Measurements from ENCODE around the gene BHLHA15. TPM values are rescaled to one million over a fixed set of nuclear protein-coding genes. Genes with fewer than 3 reads are reported as not detected.

Gene BHLHA15
- total RNA-seq = not detected

DNA sequence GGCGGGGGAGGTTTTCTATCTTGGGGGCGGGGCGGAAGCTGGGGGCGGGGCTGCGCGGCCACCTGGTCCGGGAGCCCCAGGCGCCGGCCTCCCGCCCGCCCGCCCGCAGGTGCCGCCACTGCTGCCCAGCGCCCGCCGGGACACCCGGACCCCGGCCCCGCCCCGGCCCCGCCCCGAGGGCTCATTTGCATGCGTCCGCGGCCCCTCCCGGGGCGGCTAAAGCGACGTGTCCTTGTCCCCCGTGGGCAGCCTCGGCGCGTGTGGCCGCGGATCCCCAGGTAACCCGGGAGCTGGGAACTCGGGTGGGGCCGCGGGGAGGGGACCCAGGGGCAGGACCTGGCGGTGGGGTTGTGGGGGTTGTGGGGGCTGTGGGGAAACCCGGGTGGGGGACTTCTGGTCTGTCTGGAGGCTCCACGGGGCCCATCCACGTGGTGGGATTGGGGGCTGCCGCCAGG is at the start of gene BHLHA15:
Gene BHLHA15, plus strand, starts transcription at position 219 of the 455 bp plus-strand sequence. CDS start 871 bp downstream, outside the sequence.
- Histone ChIP-seq H3K36me3 (peaks cover 4% of the 10 kb centered on the region), H3K27me3 (replicated peaks; ENCODE audit: insufficient read depth) (no peaks in the 10 kb centered on the region), H3K9me3 (no peaks in the 10 kb centered on the region), H3K4me3 (peak within 1 kb of the TSS; percentile 69), H3K4me1 (ENCODE audit: control insufficient read depth in 1 of 2, low read depth in 2 of 2) (no peaks in the 10 kb centered on the region), H3K27ac (no peak within 1 kb of the TSS)
- TF ChIP-seq, protein P1, sequence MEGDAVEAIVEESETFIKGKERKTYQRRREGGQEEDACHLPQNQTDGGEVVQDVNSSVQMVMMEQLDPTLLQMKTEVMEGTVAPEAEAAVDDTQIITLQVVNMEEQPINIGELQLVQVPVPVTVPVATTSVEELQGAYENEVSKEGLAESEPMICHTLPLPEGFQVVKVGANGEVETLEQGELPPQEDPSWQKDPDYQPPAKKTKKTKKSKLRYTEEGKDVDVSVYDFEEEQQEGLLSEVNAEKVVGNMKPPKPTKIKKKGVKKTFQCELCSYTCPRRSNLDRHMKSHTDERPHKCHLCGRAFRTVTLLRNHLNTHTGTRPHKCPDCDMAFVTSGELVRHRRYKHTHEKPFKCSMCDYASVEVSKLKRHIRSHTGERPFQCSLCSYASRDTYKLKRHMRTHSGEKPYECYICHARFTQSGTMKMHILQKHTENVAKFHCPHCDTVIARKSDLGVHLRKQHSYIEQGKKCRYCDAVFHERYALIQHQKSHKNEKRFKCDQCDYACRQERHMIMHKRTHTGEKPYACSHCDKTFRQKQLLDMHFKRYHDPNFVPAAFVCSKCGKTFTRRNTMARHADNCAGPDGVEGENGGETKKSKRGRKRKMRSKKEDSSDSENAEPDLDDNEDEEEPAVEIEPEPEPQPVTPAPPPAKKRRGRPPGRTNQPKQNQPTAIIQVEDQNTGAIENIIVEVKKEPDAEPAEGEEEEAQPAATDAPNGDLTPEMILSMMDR (IDR thresholded peaks at IDR 0.05) = no peak
- ATAC-seq (ENCODE audit: insufficient number of reproducible peaks, low FRiP score, low read depth) (no peak), DNase-seq (ENCODE audit: low spot score) (no peak)

DNA sequence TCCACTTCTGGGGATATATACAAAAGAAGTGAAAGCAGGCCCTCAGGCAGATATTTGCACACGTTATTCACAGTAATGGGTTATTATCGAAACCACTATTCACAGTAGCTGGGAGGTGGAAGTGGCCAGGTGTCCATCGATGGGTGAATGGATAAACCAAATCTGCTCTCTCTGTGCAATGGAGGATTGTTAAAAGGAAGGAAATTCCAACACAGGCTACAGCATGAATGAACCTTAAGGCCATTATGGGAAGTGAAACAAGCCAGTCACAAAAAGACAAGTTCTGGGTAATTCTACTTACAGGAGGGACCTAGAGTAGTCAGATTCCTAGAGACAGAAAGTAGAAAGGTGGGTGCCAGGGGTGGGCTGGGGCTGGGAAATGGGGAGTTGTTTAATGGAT is 48.5 kb upstream of the BHLHA15 start:
- ATAC-seq (ENCODE audit: insufficient number of reproducible peaks, low FRiP score, low read depth) (no peak), DNase-seq (ENCODE audit: low spot score) (no peak)
- H3K4me1 ChIP-seq (ENCODE audit: control insufficient read depth in 1 of 2, low read depth in 2 of 2) = peaks cover 0 to 6% of the 10 kb centered on the region in 2 donors
- TF ChIP-seq, protein P1 (IDR thresholded peaks at IDR 0.05) = no peak
- peaks cover 6% of the 10 kb centered on the region for H3K36me3 ChIP-seq
- H3K27ac ChIP-seq = no peak overlapping the region
- H3K27me3 ChIP-seq (replicated peaks; ENCODE audit: insufficient read depth) = no peaks in the 10 kb centered on the region
- H3K9me3 ChIP-seq = no peaks in the 10 kb centered on the region
- H3K4me3 ChIP-seq = no peak overlapping the region

DNA sequence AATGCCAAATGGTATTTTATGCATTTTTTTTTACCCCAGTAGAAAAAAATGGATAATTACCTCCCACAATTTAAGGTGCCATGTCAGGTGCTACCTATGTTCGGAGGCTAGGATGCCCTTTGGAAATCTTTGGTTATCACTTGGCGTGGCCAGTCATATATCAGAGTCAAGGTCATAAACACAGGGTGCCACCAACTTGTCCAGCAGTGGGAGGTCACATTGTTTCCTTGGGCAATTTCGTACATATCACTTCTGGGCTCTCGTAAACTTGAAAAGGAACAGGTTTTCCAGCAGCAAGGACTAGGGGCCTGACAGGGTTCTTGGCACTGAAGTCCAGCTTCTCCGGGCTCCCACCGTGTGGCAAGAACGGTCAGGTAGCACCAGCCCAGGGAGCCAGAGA is 48.0 kb upstream of the BHLHA15 start:
- Histone ChIP-seq H3K4me1 (ENCODE audit: control insufficient read depth in 1 of 2, low read depth in 2 of 2) (peaks cover 0 to 6% of the 10 kb centered on the region in 2 donors), H3K4me3 (no peak overlapping the region), H3K36me3 (peaks cover 4% of the 10 kb centered on the region), H3K27ac (peak overlapping the region in 1 of 2 donors; percentile 14), H3K27me3 (replicated peaks; ENCODE audit: insufficient read depth) (no peaks in the 10 kb centered on the region), H3K9me3 (no peaks in the 10 kb centered on the region)
- DNase-seq (ENCODE audit: low spot score) = no peak
- ATAC-seq (ENCODE audit: insufficient number of reproducible peaks, low FRiP score, low read depth) = no peak
- TF ChIP-seq, protein P1 (IDR thresholded peaks at IDR 0.05) = no peak

DNA sequence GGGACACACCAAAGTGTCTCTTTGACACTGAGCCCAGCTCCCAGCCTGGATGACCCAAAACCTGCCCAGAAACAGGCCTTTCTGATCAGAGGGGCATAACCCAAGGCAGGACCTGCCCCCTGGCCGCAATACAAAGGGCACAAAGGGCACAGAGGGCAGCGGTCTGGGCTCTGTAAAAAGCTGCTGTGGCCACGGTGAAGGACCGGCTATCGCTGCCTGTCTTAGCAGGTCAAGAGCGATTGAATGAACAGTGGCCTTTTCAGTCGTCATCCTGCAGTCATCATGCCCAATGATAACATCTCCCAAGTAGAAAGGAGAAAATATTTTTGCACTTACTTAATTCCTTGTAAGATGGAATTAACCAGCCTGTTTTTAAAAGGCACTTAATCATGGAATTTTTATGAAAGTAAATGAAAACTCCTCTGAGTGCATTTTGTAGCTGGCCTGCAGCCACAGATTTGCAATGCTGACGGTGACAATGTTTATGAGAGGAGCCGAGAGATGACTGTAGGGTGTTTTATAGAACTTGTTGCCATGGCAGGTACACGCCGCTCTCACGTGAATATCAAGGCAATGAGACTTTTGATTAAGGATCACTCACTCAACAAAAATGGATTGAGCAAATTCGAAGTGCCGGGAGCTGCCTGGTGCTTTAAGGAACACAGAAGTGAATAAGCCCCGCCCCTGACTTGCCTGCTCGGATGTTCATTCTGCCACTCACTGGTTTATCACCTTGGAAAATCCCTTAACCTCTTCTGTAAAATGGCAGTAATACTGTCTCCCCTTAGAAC is 47.3 kb upstream of the BHLHA15 start:
- Histone ChIP-seq H3K9me3 (no peaks in the 10 kb centered on the region), H3K27ac (peak overlapping the region in 1 of 2 donors; percentile 14), H3K4me3 (no peak overlapping the region), H3K27me3 (replicated peaks; ENCODE audit: insufficient read depth) (no peaks in the 10 kb centered on the region), H3K4me1 (ENCODE audit: control insufficient read depth in 1 of 2, low read depth in 2 of 2) (peaks cover 0 to 6% of the 10 kb centered on the region in 2 donors), H3K36me3 (peaks cover 3% of the 10 kb centered on the region)
- TF ChIP-seq, protein P1 (IDR thresholded peaks at IDR 0.05) = no peak
- no peak for ATAC-seq (ENCODE audit: insufficient number of reproducible peaks, low FRiP score, low read depth)
- DNase-seq (ENCODE audit: low spot score) = no peak

DNA sequence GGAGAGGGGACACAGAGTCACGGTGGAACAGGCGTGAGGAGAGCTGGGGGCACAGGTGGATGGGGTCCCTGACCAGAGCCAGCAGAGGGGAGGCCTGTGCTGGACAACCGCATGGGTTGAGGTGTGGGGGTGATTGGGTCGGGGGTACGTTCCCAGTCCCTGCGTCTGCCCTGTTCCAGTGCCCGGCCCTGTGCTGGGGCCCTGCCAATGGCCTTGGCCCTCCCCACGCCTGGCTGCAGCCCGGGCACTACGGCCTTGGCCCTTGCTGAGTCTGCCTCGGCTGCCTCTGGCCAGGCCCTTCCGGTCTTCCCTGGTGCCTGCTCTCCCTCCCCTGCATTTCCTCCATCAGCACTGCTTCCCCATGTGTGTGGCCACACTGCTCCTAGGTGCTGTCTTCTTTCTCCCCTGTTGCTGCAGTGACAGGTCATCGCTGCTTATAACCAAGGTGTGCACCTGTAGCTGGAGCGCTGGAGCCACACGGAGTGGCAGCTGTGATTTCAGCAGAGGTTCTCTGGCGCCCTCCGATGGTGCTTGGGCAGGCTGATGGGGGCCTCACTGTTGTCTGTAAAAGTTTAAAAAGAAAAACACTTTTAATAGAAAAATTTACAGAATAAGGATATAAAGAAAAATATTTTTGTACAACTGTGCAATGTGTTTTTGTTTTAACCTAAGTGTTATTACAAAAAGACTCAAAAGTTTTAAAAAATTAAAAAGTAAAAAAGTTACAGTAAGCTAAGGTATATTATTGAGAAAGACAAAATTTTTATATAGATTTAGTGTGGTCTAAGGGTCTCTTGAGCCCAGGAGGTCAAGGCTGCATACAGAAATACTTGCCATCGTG is 45.2 kb upstream of the BHLHA15 start:
- no peaks in the 10 kb centered on the region for H3K9me3 ChIP-seq
- peaks cover 0 to 6% of the 10 kb centered on the region in 2 donors for H3K4me1 ChIP-seq (ENCODE audit: control insufficient read depth in 1 of 2, low read depth in 2 of 2)
- no peaks in the 10 kb centered on the region for H3K36me3 ChIP-seq
- no peaks in the 10 kb centered on the region for H3K27me3 ChIP-seq (replicated peaks; ENCODE audit: insufficient read depth)
- H3K27ac ChIP-seq = no peak overlapping the region
- ATAC-seq (ENCODE audit: insufficient number of reproducible peaks, low FRiP score, low read depth) (no peak), DNase-seq (ENCODE audit: low spot score) (no peak)
- TF ChIP-seq, protein P1 (IDR thresholded peaks at IDR 0.05) = peak; percentile 25
- no peak overlapping the region for H3K4me3 ChIP-seq

Measured in thoracic aorta (tissue), 2 donors.